HepG2 (cell line): ENCODE results near the gene FAM222B. TPM values are rescaled to one million over a fixed set of nuclear protein-coding genes. Genes with fewer than 3 reads are reported as not detected.

Source experiments
- CBX2 ChIP-seq, 2 experiments: fragments of 200-600 bp in 1 of 2; sonication (generic); formaldehyde crosslinking in 1 of 2; IDR thresholded peaks; 2 replicates each; pipeline versions ENCODE4 v1.7.0 to v1.8.1; 2018 to 2022; ENCODE audit warnings: low read depth in 2 of 2, low read length in 1 of 2, mild to moderate bottlenecking in 1 of 2, missing genetic modification reagents in 1 of 2
- FOSL2 ChIP-seq: sonication (generic); formaldehyde crosslinking; IDR thresholded peaks from 2 replicates; pipeline ENCODE4 v1.4.0; 2020; ENCODE audit warnings: missing genetic modification reagents
- FOXK1 ChIP-seq: sonication (generic); formaldehyde crosslinking; IDR thresholded peaks from 2 replicates; pipeline ENCODE4 v1.4.0; 2020; ENCODE audit warnings: low read depth, missing genetic modification reagents, borderline replicate concordance
- NFKBIZ ChIP-seq: IDR thresholded peaks from 2 replicates; pipeline ENCODE4 v1.6.1; 2018; ENCODE audit warnings: missing genetic modification reagents, missing compliant biosample characterization
- NR2F6 ChIP-seq, 2 experiments: IDR thresholded peaks; 2 replicates each; pipeline ENCODE4 v1.6.1; 2016; ENCODE audit warnings: antibody characterized with exemption in 1 of 2, mild to moderate bottlenecking in 1 of 2
- NR3C1 ChIP-seq: sonication (generic); formaldehyde crosslinking; IDR thresholded peaks from 2 replicates; pipeline ENCODE4 v1.4.0; 2020; ENCODE audit warnings: missing genetic modification reagents
- POLR2AphosphoS5 ChIP-seq: IDR thresholded peaks from 2 replicates; pipeline ENCODE4 v1.6.1; 2012; ENCODE audit warnings: low read depth, low read length
- SAFB2 ChIP-seq: sonication (generic); formaldehyde crosslinking; IDR thresholded peaks from 2 replicates; pipeline ENCODE4 v1.5.1; 2020; ENCODE audit warnings: missing genetic modification reagents, low read depth, mild to moderate bottlenecking, borderline replicate concordance
- SNAPC2 ChIP-seq: sonication (generic); formaldehyde crosslinking; IDR thresholded peaks from 2 replicates; pipeline ENCODE4 v1.8.1; 2022; ENCODE audit warnings: mild to moderate bottlenecking, missing genetic modification reagents
- TP53 ChIP-seq: sonication (generic); formaldehyde crosslinking; conservative IDR thresholded peaks from 2 replicates; pipeline ENCODE4 v1.4.0; 2020; ENCODE audit warnings: missing genetic modification reagents
- UBTF ChIP-seq: sonication (generic); formaldehyde crosslinking; IDR thresholded peaks from 2 replicates; pipeline ENCODE4 v1.4.0; 2020; ENCODE audit warnings: mild to moderate bottlenecking, missing genetic modification reagents
- ZBTB38 ChIP-seq: sonication (generic); formaldehyde crosslinking; IDR thresholded peaks from 2 replicates; pipeline ENCODE4 v1.5.1; 2020; ENCODE audit warnings: mild to moderate bottlenecking, missing genetic modification reagents
- ZNF10 ChIP-seq: sonication (generic); formaldehyde crosslinking; IDR thresholded peaks from 2 replicates; pipeline ENCODE4 v1.4.0; 2020; ENCODE audit warnings: mild to moderate bottlenecking, low read depth, missing genetic modification reagents, borderline replicate concordance
- ZNF251 ChIP-seq: sonication (generic); formaldehyde crosslinking; IDR thresholded peaks from 2 replicates; pipeline ENCODE4 v1.9.0; 2021; ENCODE audit warnings: mild to moderate bottlenecking, missing genetic modification reagents
- ZNF253 ChIP-seq: sonication (generic); formaldehyde crosslinking; IDR thresholded peaks from 2 replicates; pipeline ENCODE4 v1.8.0; 2022; ENCODE audit warnings: mild to moderate bottlenecking, missing genetic modification reagents, borderline replicate concordance
- ZNF441 ChIP-seq: sonication (generic); formaldehyde crosslinking; IDR thresholded peaks from 2 replicates; pipeline ENCODE4 v1.7.0; 2021; ENCODE audit warnings: missing genetic modification reagents, borderline replicate concordance
- ZNF558 ChIP-seq: sonication (generic); formaldehyde crosslinking; IDR thresholded peaks from 2 replicates; pipeline ENCODE4 v1.9.0; 2022; ENCODE audit warnings: mild to moderate bottlenecking, missing genetic modification reagents, borderline replicate concordance
- ZNF562 ChIP-seq: sonication (generic); formaldehyde crosslinking; IDR thresholded peaks from 2 replicates; pipeline ENCODE4 v1.8.0; 2022; ENCODE audit warnings: missing genetic modification reagents, borderline replicate concordance
- ZSCAN29 ChIP-seq: sonication (generic); formaldehyde crosslinking; conservative IDR thresholded peaks from 2 replicates; pipeline ENCODE4 v1.4.0; 2020; ENCODE audit warnings: mild to moderate bottlenecking, missing genetic modification reagents
- polyA plus RNA-seq, 8 experiments: library from polyadenylated mRNA; depleted of rRNA in 3 of 8; stranded (reverse) in 7 of 8; unstranded in 1 of 8; fragments of >200 nt; fragmentation: Illumina TruSeq in 4 of 8; extraction: Trizol in 4 of 8; gene quantifications; 2 replicates each; pipeline versions ENCODE4 v1.2.1 to v1.2.3, GENCODE V29; 2011 to 2016; ENCODE audit warnings: low read depth in 4 of 8, missing spikeins in 1 of 8, mixed read lengths in 1 of 8; ENCODE audit not compliant: insufficient read depth in 1 of 8
- total RNA-seq, 5 experiments: library from RNA; depleted of rRNA; stranded (reverse); fragments of >200 nt; fragmentation: Illumina TruSeq; extraction: Trizol; gene quantifications; 2 replicates each; pipeline ENCODE4 v1.2.3, GENCODE V29; 2016; ENCODE audit warnings: low read depth in 1 of 5
- TF ChIP-seq, protein P1 (sequence below), 2 experiments: IDR thresholded peaks; 2 replicates each; pipeline ENCODE4 v1.6.1; 2011 to 2012; ENCODE audit warnings: low read length in 2 of 2, borderline replicate concordance in 1 of 2, low read depth in 1 of 2, mild to moderate bottlenecking in 1 of 2, moderate library complexity in 1 of 2

FAM222B gene
- total and polyA plus RNA-seq, 2 of the 13 experiments (the other 11 are each of a cell fraction or from before 2014, with no cell fraction given): 3.5 to 7.3 TPM

- TF ChIP-seq POLR2AphosphoS5 (peak; percentile 88), SAFB2 (no peak), UBTF (CRISPR knock-in tag) (peak; percentile 57; the same call in 1 of the 2 replicates), NR3C1 (CRISPR knock-in tag) (no peak), ZSCAN29 (CRISPR knock-in tag) (no peak), ZNF251 (no peak), FOSL2 (CRISPR knock-in tag) (peak; percentile 33; the same call in 1 of the 2 replicates), ZNF10 (CRISPR knock-in tag) (no peak), ZNF253 (CRISPR knock-in tag) (no peak), CBX2 (IDR thresholded peaks at IDR 0.05; ENCODE audit: low read depth, low read length) (no peak), CBX2 (CRISPR knock-in tag; IDR thresholded peaks at IDR 0.05; ENCODE audit: low read depth) (no peak), ZNF558 (CRISPR knock-in tag) (no peak; the same call in 1 of the 2 replicates), ZNF562 (CRISPR knock-in tag) (no peak), ZNF441 (CRISPR knock-in tag) (peak; percentile 18; the same call in 1 of the 2 replicates), FOXK1 (CRISPR knock-in tag) (peak; percentile 51; the same call in 1 of the 2 replicates), NR2F6 (IDR thresholded peaks at IDR 0.05) (no peak), NR2F6 (CRISPR knock-in tag; IDR thresholded peaks at IDR 0.05) (peak; percentile 17; the same call in 1 of the 2 replicates), NFKBIZ (CRISPR knock-in tag) (no peak), TP53 (0 out of 2 replicates have a peak, but pooled peaks have one; percentile 72), SNAPC2 (CRISPR knock-in tag) (no peak), ZBTB38 (CRISPR knock-in tag) (no peak; the same call in 1 of the 2 replicates)
- TF ChIP-seq, protein P1, sequence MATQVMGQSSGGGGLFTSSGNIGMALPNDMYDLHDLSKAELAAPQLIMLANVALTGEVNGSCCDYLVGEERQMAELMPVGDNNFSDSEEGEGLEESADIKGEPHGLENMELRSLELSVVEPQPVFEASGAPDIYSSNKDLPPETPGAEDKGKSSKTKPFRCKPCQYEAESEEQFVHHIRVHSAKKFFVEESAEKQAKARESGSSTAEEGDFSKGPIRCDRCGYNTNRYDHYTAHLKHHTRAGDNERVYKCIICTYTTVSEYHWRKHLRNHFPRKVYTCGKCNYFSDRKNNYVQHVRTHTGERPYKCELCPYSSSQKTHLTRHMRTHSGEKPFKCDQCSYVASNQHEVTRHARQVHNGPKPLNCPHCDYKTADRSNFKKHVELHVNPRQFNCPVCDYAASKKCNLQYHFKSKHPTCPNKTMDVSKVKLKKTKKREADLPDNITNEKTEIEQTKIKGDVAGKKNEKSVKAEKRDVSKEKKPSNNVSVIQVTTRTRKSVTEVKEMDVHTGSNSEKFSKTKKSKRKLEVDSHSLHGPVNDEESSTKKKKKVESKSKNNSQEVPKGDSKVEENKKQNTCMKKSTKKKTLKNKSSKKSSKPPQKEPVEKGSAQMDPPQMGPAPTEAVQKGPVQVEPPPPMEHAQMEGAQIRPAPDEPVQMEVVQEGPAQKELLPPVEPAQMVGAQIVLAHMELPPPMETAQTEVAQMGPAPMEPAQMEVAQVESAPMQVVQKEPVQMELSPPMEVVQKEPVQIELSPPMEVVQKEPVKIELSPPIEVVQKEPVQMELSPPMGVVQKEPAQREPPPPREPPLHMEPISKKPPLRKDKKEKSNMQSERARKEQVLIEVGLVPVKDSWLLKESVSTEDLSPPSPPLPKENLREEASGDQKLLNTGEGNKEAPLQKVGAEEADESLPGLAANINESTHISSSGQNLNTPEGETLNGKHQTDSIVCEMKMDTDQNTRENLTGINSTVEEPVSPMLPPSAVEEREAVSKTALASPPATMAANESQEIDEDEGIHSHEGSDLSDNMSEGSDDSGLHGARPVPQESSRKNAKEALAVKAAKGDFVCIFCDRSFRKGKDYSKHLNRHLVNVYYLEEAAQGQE (IDR thresholded peaks at IDR 0.05; ENCODE audit: borderline replicate concordance in 1 of 2, low read depth in 1 of 2, low read length in 2 of 2): peak in 1 of 2 experiments; percentile 22; a peak in 1 of 4 replicates
Observed at GRCh38 chr17:28854457-28855335, 12.1 kb upstream of the FAM222B start, which contains the start of gene ERAL1 (continued).
